ENCODE measurements around the gene LYPLAL1.

DNA sequence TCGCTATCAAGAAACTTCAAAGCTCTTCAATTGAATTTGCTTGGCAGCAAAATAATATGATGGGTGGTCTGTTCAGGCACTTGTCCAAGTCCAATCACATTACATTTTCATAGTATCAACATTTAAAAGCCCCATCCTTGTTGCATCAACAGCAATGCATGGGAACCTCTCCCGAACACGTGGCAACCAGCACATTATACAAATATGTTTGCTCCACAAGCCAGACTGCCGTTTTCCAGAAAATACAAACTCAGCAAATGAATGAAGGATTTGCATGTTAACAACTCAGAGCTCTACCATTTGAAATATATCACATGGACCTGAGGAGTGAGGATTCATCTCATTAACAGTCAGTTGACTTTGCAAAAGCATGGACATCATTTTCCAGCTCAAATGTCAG, 20.0 kb upstream of the LYPLAL1 start:
- TF ChIP-seq, protein P1, sequence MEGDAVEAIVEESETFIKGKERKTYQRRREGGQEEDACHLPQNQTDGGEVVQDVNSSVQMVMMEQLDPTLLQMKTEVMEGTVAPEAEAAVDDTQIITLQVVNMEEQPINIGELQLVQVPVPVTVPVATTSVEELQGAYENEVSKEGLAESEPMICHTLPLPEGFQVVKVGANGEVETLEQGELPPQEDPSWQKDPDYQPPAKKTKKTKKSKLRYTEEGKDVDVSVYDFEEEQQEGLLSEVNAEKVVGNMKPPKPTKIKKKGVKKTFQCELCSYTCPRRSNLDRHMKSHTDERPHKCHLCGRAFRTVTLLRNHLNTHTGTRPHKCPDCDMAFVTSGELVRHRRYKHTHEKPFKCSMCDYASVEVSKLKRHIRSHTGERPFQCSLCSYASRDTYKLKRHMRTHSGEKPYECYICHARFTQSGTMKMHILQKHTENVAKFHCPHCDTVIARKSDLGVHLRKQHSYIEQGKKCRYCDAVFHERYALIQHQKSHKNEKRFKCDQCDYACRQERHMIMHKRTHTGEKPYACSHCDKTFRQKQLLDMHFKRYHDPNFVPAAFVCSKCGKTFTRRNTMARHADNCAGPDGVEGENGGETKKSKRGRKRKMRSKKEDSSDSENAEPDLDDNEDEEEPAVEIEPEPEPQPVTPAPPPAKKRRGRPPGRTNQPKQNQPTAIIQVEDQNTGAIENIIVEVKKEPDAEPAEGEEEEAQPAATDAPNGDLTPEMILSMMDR (IDR thresholded peaks at IDR 0.05): no peak
- TF ChIP-seq POLR2A (IDR thresholded peaks at IDR 0.05): no peak
